Astrocyte of the hippocampus (primary cell): ENCODE results near the gene ILF3.
"Not testable (repeated sequence)": the region's sequence is repeated elsewhere in the genome, so short reads cannot be mapped to it uniquely, and the experiment has no call there.

ENCODE experiments used
- DNase-seq: peaks from one replicate; pipeline ENCODE4 v3.0.0; 2011; ENCODE audit warnings: low read depth, low spot score

ILF3 gene

DNA sequence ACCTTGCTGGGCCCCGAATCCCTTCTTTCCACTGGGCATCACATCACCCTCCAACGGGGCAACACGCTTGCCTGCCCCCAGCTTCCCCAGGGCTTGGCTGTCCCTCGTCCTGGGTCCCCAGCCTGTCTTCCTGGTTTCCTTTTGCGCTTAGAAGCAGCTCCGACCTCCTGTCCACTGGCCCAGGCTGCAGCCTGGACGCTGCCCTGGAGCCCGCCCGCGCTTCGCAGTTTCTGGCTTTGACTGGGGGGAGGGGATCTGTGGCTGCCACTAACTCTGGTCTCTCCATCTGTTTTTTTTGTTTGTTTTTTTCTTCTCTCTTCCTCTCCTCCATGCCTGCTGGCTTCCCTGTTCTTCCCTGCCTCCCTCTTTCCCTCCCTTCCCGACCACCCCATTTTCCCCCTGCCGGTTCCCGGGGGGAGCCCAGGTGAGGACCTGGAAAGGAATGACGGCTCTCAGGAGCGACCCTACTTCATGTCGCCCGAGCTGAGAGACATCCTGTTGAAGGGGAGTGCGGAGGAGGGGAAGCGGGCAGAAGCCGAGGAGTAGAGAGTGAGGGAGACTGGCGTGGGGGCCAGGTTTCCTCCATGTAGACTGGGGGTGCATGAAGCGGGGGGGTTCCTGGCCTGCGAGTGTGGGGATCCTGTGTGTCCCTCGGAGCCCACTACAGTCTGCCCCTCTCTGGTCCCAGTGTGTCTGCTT is 11.5 kb upstream of the ILF3 start:
- DNase-seq: no peak

DNA sequence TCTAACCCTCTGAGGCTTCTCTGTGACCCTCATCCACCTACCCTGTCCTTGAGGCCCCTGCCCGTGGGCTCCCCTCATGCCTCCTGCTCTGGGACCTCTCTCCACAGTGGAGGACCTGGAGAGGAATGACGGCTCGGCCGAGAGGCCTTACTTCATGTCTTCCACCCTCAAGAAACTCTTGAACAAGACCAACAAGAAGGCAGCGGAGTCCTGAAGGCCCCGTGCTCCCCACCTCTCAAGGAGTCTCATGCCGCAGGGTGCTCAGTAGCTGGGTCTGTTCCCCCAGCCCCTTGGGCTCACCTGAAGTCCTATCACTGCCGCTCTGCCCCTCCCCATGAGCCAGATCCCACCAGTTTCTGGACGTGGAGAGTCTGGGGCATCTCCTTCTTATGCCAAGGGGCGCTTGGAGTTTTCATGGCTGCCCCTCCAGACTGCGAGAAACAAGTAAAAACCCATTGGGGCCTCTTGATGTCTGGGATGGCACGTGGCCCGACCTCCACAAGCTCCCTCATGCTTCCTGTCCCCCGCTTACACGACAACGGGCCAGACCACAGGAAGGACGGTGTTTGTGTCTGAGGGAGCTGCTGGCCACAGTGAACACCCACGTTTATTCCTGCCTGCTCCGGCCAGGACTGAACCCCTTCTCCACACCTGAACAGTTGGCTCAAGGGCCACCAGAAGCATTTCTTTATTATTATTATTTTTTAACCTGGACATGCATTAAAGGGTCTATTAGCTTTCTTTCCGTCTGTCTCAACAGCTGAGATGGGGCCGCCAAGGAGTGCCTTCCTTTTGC is 10.8 kb upstream of the ILF3 start:
- DNase-seq: no peak

DNA sequence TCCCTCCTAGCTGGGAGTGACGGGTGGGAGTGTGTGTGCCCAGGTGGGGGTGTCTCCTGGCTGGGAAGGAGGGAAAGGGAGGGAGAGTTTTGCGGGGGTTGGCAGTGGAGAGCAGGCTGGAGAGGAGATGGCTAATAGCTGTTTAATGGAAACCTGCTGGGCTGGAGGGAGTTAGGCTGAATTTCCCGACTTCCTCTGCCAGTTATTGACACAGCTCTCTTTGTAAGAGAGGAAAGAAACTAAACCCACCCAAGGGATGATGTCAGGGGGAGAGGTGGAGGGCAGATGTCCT is 10.2 kb upstream of the ILF3 start:
- peak; percentile 28 for DNase-seq

DNA sequence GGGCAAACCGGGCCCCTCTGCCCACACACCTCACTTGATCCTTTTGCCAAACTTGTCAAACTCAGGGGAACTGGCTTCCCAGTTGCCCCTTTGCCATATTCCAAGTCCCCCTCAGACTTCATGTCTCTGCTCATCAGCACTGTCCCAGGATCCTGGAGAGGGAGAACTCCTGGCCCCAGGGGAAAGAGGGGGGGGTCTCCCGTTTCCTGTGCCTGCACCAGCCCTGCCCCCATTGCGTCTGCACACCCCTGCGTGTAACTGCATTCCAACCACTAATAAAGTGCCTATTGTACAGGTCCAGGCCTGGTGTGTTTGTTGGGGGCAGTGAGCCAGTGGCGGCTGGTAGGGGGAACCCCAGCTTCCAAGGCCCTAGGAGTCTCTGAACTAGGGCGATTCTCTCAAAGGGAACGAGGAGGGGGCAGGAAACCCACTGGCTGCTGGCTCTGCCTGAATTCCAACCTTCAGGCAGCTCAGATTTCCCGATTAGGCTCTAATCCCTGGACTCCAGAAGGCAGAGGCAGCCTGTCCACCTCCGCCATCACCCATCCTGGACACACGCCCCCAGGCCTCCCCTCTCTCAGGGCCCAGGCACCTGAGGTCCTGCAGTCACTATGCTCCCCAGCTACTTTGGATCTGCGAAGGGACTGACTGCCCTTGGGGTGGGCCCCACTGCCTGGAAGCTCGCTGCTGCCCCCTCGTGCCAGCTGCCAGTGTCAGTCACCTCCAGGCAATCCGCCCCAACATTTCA is 9.7 kb upstream of the ILF3 start:
- peak; percentile 88 for DNase-seq

DNA sequence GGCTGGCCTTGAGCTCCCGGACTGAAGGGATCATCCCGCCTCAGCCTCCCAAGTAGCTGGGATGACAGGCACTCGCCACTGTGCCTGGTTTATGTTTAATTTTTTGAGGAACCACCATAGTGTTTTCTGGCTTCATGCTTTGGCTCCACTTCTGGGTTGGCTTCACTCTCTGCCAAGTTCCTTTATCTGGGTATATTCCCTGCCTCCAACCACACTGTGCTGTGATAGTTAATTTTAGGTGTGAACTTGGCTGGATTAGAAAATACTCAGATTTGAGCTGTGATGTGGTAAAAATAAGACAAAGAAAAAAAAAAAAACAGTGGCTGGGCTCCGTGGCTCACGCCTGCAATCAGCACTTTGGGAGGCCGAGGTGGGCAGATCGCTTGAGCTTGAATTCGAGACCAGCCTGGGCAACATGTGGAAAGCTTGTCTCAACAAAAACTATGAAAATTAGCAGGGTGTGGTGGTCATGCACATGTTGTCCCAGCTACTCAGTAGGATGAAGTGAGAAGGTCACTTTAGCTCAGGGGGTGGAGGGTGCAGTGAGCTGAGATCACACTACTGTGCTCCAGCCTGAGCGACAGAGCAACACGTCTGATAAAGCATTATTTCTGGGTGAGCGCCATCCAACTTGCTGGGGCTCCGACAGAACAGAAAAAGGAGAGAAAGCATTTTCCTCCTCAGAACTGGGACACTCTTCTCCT is 7.5 kb upstream of the ILF3 start:
- DNase-seq: no peak

DNA sequence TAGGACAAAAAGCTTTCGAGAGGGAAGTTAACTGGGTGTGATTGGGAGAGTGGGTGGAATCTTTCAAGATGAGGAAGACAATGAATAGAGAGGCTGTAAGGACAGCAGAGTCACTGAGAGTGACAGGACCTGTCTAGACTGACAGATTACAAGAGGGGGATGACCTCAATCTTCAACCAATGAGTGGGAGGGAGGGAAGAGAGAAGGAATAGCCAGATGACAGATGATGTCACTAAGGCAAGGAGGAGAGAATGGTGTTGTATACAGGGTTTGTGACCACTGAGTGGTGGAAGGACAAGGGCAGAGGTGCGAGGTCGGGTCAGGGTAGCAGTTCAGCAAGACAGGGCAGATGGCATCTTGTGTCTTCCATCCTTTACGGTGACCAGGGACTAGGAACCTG is 5.8 kb upstream of the ILF3 start:
- no peak for DNase-seq

DNA sequence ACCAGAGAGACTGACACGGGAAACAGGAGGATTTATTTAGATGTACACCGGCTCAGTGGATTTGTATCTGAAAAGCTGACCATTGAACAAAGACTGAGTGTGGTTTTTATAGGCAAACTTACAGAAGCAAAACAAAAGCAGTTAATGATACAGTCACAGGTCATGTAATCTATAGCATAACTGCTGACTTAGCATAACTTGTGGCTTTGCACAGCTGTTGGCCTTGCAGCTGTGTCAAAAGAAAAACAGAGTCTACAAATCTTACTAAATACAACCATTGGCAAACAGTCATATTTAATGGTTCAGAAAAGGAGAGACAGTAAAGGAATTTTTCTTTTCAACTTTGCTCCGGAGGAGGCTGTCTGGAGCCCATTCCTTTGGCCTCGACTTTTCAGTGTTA is 2.3 kb upstream of the ILF3 start:
- DNase-seq: no peak

DNA sequence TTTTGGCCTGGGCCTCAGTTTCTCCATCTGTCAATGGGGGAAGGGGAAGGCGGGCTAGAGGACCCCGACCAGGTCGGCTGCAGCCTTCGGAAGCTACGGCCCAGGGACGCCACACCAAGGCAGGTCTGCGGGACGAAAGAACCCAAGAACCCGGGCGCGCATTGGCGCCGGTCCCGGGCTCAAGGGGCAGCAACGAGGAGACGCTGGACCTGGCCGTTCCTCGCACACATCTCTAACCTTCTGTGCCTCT is 739 bp upstream of the ILF3 start:
- DNase-seq: no peak

DNA sequence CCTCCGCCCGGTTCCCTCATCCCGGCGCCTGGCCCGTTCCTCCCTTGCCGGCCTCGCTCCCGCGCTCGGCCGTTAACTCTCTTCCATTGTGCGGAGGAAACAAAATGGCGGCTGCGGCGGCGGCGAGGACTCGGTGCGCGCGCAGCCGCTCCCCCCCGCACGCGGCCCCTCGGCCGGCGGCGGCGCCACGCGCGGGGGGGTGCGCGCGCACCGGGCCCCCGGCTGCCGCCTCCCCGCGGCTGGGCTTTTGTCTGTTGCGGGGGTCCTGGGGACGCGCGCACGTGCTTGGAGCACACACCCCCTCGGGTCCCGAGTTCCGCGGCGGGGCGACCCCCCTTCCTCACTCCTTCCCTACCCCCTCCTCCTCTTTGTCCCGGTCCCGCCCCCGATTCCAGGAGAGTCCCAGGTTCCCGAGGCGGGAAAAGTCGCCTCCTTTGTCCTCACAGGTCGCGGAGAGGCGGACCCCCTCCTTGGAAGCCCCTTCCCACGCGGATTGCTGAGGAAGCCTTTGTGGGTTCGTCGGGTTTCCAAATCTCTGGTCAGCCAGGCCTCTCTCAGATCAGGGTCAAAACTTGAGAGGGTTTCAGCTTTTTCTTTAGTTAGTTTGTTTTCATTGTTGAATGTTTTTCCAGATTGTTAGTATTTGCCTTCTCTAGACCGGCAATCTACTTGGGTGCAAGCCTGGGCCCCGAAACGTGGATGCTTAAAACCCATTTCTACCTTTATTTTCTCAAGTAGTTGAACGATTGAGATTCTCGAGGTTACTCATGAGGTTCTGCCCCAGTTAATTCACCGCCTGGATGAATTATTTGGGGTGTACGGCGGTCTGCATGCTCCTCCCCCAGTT is 687 bp downstream of the ILF3 start:
- peak; percentile 77 for DNase-seq

DNA sequence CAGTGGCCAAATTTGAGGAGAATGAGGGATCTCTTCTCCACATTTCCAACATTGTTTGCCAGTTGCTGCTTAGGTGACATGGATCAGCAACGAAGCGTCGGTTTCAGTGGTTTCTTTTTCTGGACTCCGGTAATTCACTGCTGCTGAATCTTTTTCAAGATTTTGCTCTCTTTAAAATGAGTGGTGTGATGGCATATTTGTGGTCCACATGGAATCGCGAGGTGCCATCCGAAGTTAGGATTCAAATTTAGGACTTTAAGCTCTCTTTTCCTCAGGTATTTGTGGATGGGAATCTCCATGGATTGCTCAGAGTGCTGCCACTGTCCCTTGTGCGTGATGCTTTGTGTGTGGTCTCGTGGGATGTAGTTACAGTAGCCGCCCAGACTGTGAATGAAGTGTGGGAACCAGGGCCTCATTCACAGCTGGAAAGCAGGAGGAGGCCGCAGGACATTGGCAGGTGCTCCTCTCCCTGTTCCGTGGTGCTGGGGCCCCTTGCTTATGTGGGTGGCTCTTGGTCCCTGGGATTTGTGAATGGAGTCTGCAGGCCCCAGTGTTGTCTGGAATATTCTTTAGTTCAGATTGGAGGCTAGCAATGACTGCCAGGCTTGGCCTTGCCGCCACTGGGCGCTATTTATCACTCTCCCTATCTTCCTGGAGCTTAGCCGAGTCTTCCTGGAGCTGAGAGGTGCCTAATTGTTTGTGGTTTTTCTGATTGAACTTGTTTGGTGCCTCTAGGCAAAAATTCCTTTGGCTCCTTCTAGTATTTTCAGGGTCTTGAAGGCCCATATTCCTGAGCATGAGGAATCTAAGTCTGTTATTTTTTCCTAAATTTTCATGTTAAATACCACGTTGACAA is 1.5 kb downstream of the ILF3 start:
- peak; percentile 62 for DNase-seq

DNA sequence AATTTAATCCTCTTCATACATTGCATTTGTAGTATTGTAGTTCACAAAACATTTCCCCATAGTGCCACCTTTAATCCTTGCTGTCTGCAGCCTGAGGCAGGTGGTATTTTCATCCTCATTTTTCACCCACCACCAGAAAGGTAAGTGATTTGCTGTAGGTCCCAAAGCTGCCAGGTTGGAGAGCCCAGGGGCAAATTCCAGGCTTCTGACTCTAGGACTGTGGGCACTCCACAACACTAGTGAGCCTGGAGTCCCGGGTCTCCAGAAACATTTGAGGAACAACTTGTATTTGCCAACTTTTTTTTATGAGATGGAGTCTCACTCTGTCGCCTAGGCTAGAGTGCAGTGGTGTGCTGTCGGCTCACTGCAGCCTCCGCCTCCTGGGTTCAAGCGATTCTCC is 6.2 kb downstream of the ILF3 start:
- no peak for DNase-seq

DNA sequence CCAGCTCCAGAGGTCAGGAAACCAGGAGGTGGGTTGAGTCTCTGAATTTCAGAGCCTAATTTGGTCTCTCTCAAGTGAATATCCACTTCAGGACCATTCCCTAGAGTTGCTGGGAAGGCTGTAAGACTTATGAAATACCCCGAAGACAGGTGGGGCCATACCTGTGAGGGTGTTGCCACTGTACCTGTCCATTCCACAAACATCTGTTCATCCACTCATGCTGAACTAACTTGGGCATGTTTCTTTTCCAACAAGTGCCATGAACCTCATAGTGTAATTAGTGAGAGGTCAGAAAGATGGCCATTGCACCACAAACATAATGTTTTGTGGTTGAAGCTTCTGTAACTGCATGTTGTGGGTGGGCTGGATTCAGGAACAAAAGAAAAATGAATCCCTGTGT is 7.8 kb downstream of the ILF3 start:
- DNase-seq: no peak

DNA sequence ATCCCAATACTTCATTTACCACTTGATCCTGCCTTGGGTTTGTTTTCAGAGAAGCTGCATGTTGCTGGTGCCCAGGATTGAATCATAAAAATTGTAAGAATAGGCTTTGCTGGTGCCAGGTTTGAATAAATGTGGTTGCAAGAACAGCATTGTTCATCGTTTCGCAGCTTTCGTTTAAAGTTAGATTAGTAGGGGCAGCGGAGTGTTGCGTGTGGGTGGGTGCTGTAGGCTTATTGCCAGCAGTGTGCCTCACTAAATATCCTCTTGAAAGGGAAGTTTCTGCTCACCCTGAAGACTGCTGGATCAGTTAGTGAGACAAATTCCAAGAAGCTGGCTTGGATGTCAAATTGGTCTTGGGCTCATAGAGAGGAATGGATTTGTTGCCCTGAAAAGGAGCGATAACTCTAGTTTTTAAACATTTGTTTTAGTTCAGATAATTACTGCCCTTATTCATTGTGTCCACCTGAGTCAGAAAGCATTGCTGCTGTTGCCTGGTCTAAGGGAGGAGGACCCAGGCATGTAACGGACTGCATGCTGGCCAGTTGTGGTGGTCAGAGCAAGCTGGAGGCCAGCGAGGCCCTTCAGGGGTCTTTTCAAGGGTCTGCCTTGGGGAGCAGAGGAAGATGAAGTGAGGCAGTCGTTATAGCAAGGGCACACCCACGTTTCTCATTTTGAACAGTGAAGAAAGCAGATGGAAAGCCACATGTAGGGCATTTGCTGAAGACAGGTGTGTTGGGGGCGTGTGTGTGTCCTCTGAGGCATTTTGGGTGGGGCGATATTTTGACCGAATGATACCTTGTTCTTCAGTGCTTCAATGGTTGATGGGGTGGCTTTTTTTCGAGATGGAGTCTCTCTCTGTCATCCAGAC is 8.5 kb downstream of the ILF3 start:
- DNase-seq: peak; percentile 64

DNA sequence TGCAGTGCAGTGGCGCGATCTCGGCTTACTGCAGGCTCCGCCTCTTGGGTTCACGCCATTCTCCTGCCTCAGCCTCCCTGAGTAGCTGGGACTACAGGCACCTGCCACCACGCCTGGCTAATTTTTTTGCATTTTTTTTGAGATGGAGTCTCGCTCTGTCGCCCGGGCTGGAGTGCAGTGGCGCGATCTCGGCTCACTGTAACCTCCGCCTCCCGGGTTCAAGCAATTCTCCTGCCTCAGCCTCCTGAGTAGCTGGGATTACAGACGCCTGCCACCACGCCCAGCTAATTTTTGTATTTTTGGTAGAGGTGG is 9.1 kb downstream of the ILF3 start:
- not testable (repeated sequence) for DNase-seq

DNA sequence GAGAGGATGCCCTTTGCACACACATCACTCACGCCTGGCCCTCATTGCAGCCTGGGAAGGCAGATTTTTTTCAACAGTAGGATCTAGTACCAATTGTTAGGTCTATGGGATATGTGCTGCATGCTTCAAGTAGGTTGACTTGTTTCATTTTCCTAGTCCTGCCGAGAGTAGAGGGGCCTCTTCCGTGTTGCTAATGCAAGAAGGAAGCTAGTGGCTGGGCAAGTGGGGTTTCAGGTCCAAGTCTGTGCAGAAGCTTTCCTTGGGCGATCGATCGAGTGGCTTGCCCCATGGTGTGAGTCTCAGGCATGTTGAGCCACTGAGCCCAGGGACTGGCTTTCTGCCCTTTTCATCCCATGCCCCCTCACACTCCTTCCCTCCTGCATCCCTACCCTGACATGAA is 13.7 kb downstream of the ILF3 start:
- DNase-seq: no peak

DNA sequence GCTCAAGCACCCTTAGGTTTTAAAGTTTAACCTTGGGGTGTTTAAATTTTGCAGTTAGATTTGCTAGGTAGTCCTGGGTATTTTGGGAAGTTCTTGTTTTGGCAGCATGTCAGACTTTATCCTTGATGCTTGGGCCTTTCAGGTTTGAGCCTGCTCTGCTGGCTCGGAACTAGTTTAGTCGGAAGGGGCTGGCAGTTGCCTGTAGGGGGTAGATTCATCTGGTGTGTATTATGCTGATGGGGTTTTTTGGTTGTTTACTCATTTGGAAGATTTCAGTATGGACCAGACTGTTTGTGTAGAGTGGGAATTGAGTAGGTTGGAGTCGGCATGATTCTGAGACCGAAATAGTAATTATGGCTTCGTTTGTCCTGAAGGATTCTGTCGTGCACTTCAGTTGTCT is 15.1 kb downstream of the ILF3 start:
- DNase-seq: no peak

DNA sequence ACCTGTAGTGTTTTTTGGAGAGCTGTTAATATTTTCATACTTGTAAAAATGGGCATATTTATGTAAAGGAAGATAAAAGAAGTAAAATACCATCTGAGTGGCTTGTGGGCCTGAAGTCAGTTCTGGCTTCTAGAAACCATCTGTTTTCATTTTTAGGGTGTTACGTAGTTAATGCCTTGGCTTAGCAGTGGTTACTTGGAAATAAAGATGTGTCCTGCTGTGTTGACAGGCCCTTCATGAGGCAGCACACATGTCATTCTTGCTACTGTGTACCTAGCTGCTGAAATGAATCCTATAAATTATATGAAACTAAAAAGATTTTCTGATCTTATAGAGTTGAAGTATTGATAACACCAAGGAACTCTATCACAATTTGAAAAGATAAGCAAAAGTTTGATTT is 16.0 kb downstream of the ILF3 start:
- no peak for DNase-seq

DNA sequence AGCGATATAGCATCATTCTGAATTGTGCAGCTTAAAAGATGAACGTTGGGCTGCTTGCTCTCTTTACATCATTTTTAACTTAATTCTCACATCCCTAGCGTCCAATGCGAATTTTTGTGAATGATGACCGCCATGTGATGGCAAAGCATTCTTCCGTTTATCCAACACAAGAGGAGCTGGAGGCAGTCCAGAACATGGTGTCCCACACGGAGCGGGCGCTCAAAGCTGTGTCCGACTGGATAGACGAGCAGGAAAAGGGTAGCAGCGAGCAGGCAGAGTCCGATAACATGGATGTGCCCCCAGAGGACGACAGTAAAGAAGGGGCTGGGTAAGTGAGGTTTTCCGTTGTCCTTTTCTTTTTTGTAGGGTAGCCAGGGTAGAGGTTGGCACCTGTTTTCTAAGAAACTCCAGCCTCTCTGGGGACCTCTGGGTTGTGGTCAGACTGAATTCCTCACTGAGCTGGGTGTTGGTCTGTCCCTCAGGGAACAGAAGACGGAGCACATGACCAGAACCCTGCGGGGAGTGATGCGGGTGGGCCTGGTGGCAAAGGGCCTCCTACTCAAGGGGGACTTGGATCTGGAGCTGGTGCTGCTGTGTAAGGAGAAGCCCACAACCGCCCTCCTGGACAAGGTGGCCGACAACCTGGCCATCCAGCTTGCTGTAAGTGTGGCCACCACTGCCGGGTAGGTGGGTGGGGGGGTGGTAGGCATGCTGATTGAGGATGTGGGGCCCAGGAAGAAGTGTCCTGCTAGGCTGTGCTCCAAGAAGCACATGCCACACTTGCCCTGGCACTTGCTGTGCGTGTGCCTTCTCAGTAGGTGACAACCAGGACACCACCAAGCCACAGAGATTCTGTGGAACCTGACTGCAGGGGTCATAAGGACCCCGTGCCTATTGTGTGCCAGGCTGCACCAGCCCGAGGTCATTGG is 17.0 kb downstream of the ILF3 start:
- no peak for DNase-seq

DNA sequence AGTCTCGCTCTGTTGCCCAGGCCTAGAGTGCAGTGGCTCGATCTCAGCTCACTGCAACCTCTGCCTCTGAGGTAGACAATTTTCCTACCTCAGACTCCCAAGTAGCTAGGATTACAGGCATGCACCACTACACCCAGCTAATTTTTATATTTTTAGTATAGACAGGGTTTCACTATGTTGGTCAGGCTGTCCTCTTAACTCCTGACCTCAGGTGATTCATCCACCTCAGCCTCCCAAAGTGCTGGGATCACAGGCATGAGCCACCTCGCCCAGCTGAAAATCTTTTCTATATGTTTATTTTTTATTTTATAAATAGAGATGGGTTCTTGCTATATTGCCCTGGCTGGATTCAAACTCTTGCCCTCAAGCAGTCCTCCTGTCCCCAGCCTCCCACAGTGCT is 17.8 kb downstream of the ILF3 start:
- not testable (repeated sequence) for DNase-seq
